NCI-H2029 treated with DMSO at 0.1 percent for 48 hours (cell line): Measurements from ENCODE around the gene MPPED1.

Source experiments
- DNase-seq: peaks from one replicate; lab custom pipeline; 2025; lab: John Stamatoyannopoulos, UW

The MPPED1 gene

GRCh38 chr22:43498856-43499253 is 87.0 kb downstream of the MPPED1 start:
- no peak for DNase-seq

GRCh38 chr22:43500792-43501785 is 89.3 kb downstream of the MPPED1 start:
- no peak for DNase-seq

GRCh38 chr22:43501878-43502277 is 90.1 kb downstream of the MPPED1 start:
- no peak for DNase-seq

- no peak for DNase-seq
Observed at GRCh38 chr22:43502306-43502874, 90.6 kb downstream of the MPPED1 start.

- no peak for DNase-seq
Observed at GRCh38 chr22:43504068-43504467, 92.3 kb downstream of the MPPED1 start.

- no peak for DNase-seq
Observed at GRCh38 chr22:43504666-43505261, 93.0 kb downstream of the MPPED1 start.

- no peak for DNase-seq
Observed at GRCh38 chr22:43505423-43505822, 93.6 kb downstream of the MPPED1 start.

- no peak for DNase-seq
Observed at GRCh38 chr22:43505896-43506295, 94.1 kb downstream of the MPPED1 start.

GRCh38 chr22:43506487-43506886 is 94.7 kb downstream of the MPPED1 start:
- no peak for DNase-seq

GRCh38 chr22:43507235-43507634 is 95.4 kb downstream of the MPPED1 start:
- DNase-seq = no peak

- DNase-seq = no peak
Observed at GRCh38 chr22:43508489-43508888, 96.7 kb downstream of the MPPED1 start.

GRCh38 chr22:43509337-43509736 is 97.5 kb downstream of the MPPED1 start:
- DNase-seq = no peak

GRCh38 chr22:43510281-43511070 is 98.7 kb downstream of the MPPED1 start:
- DNase-seq = no peak

GRCh38 chr22:43511276-43511910 is 99.6 kb downstream of the MPPED1 start:
- DNase-seq = no peak

GRCh38 chr22:43512279-43512678 is 100.5 kb downstream of the MPPED1 start:
- DNase-seq = no peak

- no peak for DNase-seq
Observed at GRCh38 chr22:43514476-43515157, 102.8 kb downstream of the MPPED1 start.

- DNase-seq = no peak
Observed at GRCh38 chr22:43515411-43515810, 103.6 kb downstream of the MPPED1 start.

GRCh38 chr22:43515902-43516301 is 104.1 kb downstream of the MPPED1 start:
- DNase-seq = no peak

GRCh38 chr22:43516386-43516785 is 104.6 kb downstream of the MPPED1 start:
- DNase-seq = no peak

- no peak for DNase-seq
Observed at GRCh38 chr22:43516996-43517635, 105.3 kb downstream of the MPPED1 start.

- no peak for DNase-seq
Observed at GRCh38 chr22:43520632-43521039, 108.8 kb downstream of the MPPED1 start.
